GM06990 (cell line): Measurements from ENCODE around the gene NEDD9.

ENCODE experiments used
- DNase-seq: peaks from one replicate; pipeline ENCODE4 v3.0.0-alpha.2; 2011; ENCODE audit not compliant: insufficient read length; ENCODE audit errors: extremely low read depth
- H3K27me3 ChIP-seq: replicated peaks from 2 replicates; pipeline ENCODE4 v1.6.0; 2011; ENCODE audit warnings: low read length; ENCODE audit not compliant: control insufficient read depth, insufficient read depth
- H3K36me3 ChIP-seq: 2 replicates; pipeline ENCODE4 v1.5.1; 2011; ENCODE audit warnings: low read length; ENCODE audit not compliant: control insufficient read depth, insufficient read depth
- H3K4me3 ChIP-seq: replicated peaks from 2 replicates; pipeline ENCODE4 v1.5.1; 2011; ENCODE audit warnings: low read depth, mild to moderate bottlenecking, control low read depth, low read length
- TF ChIP-seq, protein P1 (sequence below): IDR thresholded peaks from 2 replicates; pipeline ENCODE4 v1.5.1; 2011; ENCODE audit warnings: low read length, control low read depth, mild to moderate bottlenecking, inconsistent platforms; ENCODE audit not compliant: insufficient read depth, poor library complexity, severe bottlenecking

NEDD9 gene

DNA sequence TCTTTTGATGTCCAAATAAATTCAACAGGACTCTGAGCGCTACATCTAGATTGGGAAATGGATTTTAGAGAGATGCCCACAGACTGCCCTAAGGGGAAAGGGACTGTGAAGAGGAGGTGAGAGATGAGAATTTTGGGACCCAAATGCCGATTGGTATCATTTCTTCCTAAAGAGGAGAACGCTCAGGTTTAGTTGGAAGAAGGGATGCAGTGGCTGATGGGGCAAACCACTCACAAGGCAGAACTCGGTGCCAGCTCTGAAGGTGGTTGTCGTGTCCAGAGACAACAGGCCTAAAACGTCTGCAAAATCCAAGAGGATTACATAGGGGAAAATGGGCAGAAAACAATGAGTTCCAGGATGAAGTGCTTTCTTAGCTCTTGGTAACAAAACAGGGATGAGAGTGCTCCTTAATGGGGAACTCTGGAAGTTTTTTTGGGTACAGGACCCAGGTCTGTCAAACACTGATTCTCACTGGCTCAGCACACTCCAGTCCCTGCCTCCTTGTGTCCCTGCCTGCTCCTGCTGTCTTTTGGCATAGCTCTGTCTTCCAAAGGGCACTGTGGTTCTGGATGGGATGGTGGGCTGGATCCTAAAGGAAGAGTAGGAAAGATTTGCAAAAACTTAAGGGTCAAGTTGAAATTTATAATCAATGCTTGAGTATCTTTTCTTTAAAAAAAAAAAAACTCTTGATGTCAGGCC is 29.0 kb downstream of the NEDD9 start:
- DNase-seq: no peak
- TF ChIP-seq, protein P1, sequence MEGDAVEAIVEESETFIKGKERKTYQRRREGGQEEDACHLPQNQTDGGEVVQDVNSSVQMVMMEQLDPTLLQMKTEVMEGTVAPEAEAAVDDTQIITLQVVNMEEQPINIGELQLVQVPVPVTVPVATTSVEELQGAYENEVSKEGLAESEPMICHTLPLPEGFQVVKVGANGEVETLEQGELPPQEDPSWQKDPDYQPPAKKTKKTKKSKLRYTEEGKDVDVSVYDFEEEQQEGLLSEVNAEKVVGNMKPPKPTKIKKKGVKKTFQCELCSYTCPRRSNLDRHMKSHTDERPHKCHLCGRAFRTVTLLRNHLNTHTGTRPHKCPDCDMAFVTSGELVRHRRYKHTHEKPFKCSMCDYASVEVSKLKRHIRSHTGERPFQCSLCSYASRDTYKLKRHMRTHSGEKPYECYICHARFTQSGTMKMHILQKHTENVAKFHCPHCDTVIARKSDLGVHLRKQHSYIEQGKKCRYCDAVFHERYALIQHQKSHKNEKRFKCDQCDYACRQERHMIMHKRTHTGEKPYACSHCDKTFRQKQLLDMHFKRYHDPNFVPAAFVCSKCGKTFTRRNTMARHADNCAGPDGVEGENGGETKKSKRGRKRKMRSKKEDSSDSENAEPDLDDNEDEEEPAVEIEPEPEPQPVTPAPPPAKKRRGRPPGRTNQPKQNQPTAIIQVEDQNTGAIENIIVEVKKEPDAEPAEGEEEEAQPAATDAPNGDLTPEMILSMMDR: no peak
- H3K36me3 ChIP-seq: peaks cover 10% of the 10 kb centered on the region
- no peaks in the 10 kb centered on the region for H3K27me3 ChIP-seq
- H3K4me3 ChIP-seq: no peak overlapping the region

DNA sequence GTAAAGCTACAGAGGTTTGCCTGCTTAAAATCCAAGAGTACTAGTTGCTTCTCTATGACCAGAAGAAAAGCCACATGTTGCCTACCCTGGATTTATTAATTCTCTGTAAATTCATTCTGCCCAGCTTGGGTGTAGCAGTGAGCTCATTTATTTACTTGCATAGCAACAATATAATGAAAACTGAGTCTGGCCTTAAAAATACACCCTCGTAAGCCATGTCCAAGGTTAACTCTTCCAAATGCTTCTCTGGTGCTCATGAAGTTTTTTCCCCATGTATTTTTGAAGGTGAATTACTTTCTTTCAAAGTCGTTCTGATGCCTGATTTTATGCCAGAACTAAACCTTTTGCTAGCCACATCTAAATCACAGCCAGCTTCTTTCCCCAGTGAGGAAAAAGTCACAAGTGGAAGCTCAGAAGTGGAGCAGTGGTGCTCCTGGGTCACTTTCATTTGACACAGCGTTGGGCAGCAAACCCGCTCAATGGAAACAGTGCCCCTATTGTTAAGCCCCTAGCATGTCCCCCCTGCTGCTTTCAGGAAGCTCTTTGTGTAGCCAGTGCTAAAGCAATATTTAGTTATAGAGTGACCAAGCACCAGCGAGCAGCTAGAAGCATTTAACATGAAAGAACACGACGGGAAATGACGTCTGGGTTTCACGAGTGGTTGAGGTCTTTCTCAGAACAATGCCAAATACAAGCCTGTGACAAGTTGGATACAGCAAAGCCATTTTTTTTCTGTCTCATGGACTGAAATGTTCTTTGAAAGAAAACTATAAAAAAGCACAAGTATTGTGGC is 29.8 kb downstream of the NEDD9 start:
- Histone ChIP-seq H3K36me3 (peaks cover 10% of the 10 kb centered on the region), H3K27me3 (no peaks in the 10 kb centered on the region), H3K4me3 (no peak overlapping the region)
- DNase-seq: no peak
- TF ChIP-seq, protein P1: no peak

DNA sequence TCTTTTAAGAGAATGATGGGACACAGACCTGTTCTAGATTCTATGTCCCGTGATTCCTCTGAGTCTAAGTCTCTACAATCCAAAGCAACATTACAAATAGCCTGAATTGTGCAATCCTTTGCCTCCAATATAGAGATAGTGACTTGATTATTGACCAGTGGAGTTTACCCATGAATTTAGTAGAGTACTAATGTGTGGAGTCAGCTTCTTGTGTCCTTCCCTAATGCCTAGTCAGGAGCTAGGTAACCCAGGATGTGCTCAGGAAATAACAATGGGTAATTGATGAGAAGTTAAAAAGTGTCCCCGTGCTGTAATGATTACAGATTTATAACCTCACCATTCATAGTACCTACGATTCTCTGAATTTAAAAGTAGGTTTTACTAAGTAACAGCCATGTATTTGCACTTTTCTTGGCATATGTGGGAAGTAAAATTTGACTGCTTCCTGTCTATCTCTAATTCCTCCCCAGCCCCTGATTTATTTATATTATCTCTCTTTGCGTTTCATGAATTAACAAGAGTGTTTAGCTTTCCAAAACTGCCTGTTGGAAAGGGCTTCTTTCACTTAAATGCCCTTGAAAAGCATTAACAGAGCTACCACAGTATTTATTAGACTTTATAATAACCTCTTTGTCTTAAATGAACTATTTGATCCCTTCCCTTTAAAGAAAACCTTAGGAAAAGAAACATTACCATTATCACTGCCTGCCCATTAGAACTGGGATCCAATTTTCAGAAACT is 30.5 kb downstream of the NEDD9 start:
- H3K27me3 ChIP-seq: no peaks in the 10 kb centered on the region
- TF ChIP-seq, protein P1: no peak
- no peak for DNase-seq
- H3K36me3 ChIP-seq: peaks cover 7% of the 10 kb centered on the region
- no peak overlapping the region for H3K4me3 ChIP-seq

DNA sequence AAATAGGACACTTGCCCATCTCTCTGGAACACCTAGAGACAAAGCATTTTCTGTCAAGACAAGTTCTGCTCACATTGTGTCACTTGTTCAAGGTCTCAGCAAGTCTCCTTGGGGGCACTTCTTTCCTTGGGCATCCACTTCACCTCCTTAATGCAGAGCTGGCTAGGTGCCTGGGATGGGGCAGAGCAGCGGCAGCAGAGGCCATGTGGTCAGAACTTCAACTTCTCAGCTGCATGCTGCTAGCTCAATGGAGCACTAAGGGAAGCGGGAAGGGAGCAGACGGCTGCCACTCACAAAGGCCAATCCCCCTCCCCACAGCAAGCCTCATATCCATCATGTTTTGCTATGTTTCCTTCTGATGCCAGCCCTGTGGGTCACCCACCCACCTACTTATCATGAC is 31.5 kb downstream of the NEDD9 start:
- no peak for DNase-seq
- H3K36me3 ChIP-seq: peaks cover 9% of the 10 kb centered on the region

DNA sequence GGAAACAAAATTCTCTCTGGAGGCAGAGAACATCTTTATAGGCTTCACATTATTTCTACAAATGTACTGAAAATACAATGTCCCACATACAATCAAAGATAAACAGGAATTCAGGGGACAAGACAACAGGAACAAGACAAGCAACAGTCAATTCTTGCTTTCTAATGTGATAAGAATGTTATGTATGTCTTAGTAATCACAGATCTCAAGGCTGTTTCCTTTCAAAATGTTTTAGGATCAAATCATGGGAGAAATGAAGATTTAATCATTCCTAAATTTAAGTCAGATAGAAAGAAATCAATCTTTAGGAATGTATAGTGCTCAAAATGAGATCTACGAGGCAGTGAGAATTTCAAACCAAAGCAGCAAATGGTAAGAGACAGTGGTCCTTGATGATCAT is 32.1 kb downstream of the NEDD9 start:
- Histone ChIP-seq H3K27me3 (no peaks in the 10 kb centered on the region), H3K36me3 (peaks cover 9% of the 10 kb centered on the region), H3K4me3 (no peak overlapping the region)
- TF ChIP-seq, protein P1: no peak
- DNase-seq: no peak

More for the DNA sequence above, 31.5 kb downstream of the NEDD9 start:
- Histone ChIP-seq H3K4me3 (no peak overlapping the region), H3K27me3 (no peaks in the 10 kb centered on the region)
- TF ChIP-seq, protein P1: no peak
